ENCODE data around the gene DNAI1.

DNA sequence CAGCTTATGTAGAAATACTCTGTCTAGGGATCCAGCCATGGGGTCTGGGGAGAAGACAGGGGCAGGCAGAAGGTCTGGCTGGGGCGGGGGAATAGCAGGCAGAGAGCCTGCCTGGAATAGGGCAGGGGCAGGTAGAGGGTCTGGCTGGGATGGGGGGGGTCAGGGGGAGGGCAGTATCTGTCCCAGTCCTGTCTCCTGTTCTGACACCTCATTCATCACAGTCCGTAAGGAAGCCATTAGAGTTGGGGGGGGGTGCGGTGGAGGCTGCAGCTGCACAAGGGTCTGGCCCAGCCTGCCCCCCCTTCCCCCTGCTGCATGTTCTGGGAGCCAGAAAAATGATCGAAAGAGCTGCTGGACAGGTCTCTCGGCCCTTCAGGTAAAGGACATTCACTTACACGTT lies 98.3 kb downstream of the DNAI1 start:
- no peak for TF ChIP-seq BHLHE40 (IDR thresholded peaks at IDR 0.05; ENCODE audit: low read depth, low read length)
- TF ChIP-seq, protein P1, sequence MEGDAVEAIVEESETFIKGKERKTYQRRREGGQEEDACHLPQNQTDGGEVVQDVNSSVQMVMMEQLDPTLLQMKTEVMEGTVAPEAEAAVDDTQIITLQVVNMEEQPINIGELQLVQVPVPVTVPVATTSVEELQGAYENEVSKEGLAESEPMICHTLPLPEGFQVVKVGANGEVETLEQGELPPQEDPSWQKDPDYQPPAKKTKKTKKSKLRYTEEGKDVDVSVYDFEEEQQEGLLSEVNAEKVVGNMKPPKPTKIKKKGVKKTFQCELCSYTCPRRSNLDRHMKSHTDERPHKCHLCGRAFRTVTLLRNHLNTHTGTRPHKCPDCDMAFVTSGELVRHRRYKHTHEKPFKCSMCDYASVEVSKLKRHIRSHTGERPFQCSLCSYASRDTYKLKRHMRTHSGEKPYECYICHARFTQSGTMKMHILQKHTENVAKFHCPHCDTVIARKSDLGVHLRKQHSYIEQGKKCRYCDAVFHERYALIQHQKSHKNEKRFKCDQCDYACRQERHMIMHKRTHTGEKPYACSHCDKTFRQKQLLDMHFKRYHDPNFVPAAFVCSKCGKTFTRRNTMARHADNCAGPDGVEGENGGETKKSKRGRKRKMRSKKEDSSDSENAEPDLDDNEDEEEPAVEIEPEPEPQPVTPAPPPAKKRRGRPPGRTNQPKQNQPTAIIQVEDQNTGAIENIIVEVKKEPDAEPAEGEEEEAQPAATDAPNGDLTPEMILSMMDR (conservative IDR thresholded peaks at IDR 0.05; ENCODE audit: low read depth, low read length) = no peak
- TF ChIP-seq RAD21 (IDR thresholded peaks at IDR 0.05; ENCODE audit: low read length) = no peak
- TF ChIP-seq, protein P2, sequence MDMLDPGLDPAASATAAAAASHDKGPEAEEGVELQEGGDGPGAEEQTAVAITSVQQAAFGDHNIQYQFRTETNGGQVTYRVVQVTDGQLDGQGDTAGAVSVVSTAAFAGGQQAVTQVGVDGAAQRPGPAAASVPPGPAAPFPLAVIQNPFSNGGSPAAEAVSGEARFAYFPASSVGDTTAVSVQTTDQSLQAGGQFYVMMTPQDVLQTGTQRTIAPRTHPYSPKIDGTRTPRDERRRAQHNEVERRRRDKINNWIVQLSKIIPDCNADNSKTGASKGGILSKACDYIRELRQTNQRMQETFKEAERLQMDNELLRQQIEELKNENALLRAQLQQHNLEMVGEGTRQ (IDR thresholded peaks at IDR 0.05; ENCODE audit: low read depth, low read length) = no peak
- no peak for TF ChIP-seq CEBPB (IDR thresholded peaks at IDR 0.05; ENCODE audit: low read depth, low read length)
- no peak for TF ChIP-seq MAZ (IDR thresholded peaks at IDR 0.05; ENCODE audit: borderline replicate concordance, low read depth, low read length)
- TF ChIP-seq SMC3 (IDR thresholded peaks at IDR 0.05; ENCODE audit: low read depth, low read length) = no peak
- TF ChIP-seq POLR2A (IDR thresholded peaks at IDR 0.05; ENCODE audit: low read depth, low read length) = no peak
- TF ChIP-seq MXI1 (IDR thresholded peaks at IDR 0.05; ENCODE audit: borderline replicate concordance, low read depth, low read length) = no peak
- no peak for TF ChIP-seq CHD1 (IDR thresholded peaks at IDR 0.05; ENCODE audit: low read depth, low read length)
- TF ChIP-seq RCOR1 (IDR thresholded peaks at IDR 0.05; ENCODE audit: insufficient replicate concordance, low read length) = no peak
- no peak for TF ChIP-seq RFX5 (IDR thresholded peaks at IDR 0.05; ENCODE audit: low read depth, low read length)

All from IMR-90 (cell line).